Right lobe of liver (tissue), 4 donors: ENCODE measurements around the gene NBEAL1.

ENCODE experiments used
- POLR2A ChIP-seq: fragments of 450-650 bp; IDR thresholded peaks from one replicate; pipeline ENCODE4 v1.6.1; 2017; ENCODE audit warnings: antibody characterized with exemption, mild to moderate bottlenecking
- TF ChIP-seq, protein P1 (sequence below), 4 donors: fragments of 200-600 bp in 3 of 4; fragments of 450-650 bp in 1 of 4; IDR thresholded peaks; one replicate each; pipeline versions ENCODE4 v1.5.1 to v1.8.0; 2016 to 2022; ENCODE audit warnings: antibody characterized with exemption in 4 of 4, mild to moderate bottlenecking in 2 of 4
- donor health status: DM: no; HTN: no; CAD: no.
- donor health status: DM: no; HTN: no; CAD: no.
- donor health status: DM: no; HTN: yes; CAD: no.

DNA sequence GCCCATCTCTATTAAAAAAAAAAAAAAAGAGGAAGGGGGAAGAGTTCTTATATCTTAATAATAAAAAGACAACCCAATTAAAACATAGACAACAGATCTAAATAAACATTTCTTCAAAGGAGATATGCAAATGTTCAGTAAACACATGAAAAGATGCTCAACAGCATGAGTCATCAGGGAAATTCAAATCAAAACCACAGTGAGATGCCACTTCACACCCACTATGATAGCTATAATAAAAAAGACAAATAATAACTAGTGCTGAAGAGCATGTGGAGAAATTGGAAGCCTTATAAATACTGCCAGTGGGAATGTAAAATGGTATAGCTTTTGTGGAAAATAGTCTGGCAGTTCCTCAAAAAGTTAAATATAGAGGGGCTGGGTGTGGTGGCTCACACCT lies 162.7 kb downstream of the NBEAL1 start:
- no peak for TF ChIP-seq POLR2A
- TF ChIP-seq, protein P1, sequence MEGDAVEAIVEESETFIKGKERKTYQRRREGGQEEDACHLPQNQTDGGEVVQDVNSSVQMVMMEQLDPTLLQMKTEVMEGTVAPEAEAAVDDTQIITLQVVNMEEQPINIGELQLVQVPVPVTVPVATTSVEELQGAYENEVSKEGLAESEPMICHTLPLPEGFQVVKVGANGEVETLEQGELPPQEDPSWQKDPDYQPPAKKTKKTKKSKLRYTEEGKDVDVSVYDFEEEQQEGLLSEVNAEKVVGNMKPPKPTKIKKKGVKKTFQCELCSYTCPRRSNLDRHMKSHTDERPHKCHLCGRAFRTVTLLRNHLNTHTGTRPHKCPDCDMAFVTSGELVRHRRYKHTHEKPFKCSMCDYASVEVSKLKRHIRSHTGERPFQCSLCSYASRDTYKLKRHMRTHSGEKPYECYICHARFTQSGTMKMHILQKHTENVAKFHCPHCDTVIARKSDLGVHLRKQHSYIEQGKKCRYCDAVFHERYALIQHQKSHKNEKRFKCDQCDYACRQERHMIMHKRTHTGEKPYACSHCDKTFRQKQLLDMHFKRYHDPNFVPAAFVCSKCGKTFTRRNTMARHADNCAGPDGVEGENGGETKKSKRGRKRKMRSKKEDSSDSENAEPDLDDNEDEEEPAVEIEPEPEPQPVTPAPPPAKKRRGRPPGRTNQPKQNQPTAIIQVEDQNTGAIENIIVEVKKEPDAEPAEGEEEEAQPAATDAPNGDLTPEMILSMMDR (IDR thresholded peaks at IDR 0.05) = no peak
